A549 (cell line): ENCODE results near the gene ARID1B. TPM values are rescaled to one million over a fixed set of nuclear protein-coding genes. Genes with fewer than 3 reads are reported as not detected.

Experiments
- ATAC-seq, 2 experiments: fragments of 200-7000 bp in 1 of 2; fragments of >200 bp in 1 of 2; cut with Nextera tagmentation in 1 of 2; cut with Tn5 transposase in 1 of 2; 3 replicates each; pipeline versions ENCODE4 v1.8.0 to v1.9.1; 2018 to 2020; ENCODE audit warnings: mild to moderate bottlenecking in 1 of 2, moderate library complexity in 1 of 2
- CTCF ChIA-PET: fragments of 300-600 bp; sonication (Branson Sonifier 250); formaldehyde crosslinking; extraction: SDS; loops from one replicate; lab custom pipeline; 2021; ENCODE audit warnings: antibody characterized with exemption, inconsistent platforms; lab: Yijun Ruan, JAX
- POLR2A ChIA-PET: fragments of 350-600 bp; formaldehyde crosslinking; extraction: SDS; loops from one replicate; lab custom pipeline; 2021; ENCODE audit warnings: antibody characterized with exemption, inconsistent platforms; lab: Yijun Ruan, JAX
- DNase-seq, 2 experiments: peaks; one replicate each; pipeline versions ENCODE4 v3.0.0 to v3.0.0-alpha.2; 2011 to 2016; ENCODE audit warnings: low read depth in 1 of 2, low spot score in 1 of 2
- FAIRE-seq: peaks from 2 replicates; lab custom pipeline; 2011; peaks lifted over from hg19 to GRCh38; lab: Jason Lieb, UNC
- H3K27ac ChIP-seq, 2 experiments: fragments of >200 bp; sonication (Bioruptor Twin); formaldehyde crosslinking; 3 replicates each; pipeline ENCODE4 v1.5.1; 2016 to 2017
- H3K4me1 ChIP-seq: fragments of >200 bp; sonication (Bioruptor Twin); formaldehyde crosslinking; 3 replicates; pipeline ENCODE4 v1.6.1; 2016
- H3K4me2 ChIP-seq: fragments of >200 bp; sonication (Bioruptor Twin); formaldehyde crosslinking; 3 replicates; pipeline ENCODE4 v1.6.1; 2016
- H3K4me3 ChIP-seq: fragments of >200 bp; sonication (Bioruptor Twin); formaldehyde crosslinking; 3 replicates; pipeline ENCODE4 v1.5.1; 2016
- H3K9me3 ChIP-seq: fragments of >200 bp; sonication (Bioruptor Twin); formaldehyde crosslinking; 3 replicates; pipeline ENCODE4 v1.6.1; 2016
- ATOH8 ChIP-seq: fragments of 250-450 bp; sonication (Bioruptor Pico); IDR thresholded peaks from 2 replicates; pipeline ENCODE4 v1.5.0; 2020; ENCODE audit warnings: low read depth, mild to moderate bottlenecking, moderate library complexity
- CBX2 ChIP-seq: fragments of 200-600 bp; sonication (generic); IDR thresholded peaks from 2 replicates; pipeline ENCODE4 v1.6.1; 2016; ENCODE audit warnings: low read depth, mild to moderate bottlenecking, borderline replicate concordance
- CTCF ChIP-seq: fragments of >200 bp; sonication (Bioruptor Twin); formaldehyde crosslinking; IDR thresholded peaks from 3 replicates; pipeline ENCODE4 v1.5.1; 2016
- E2F6 ChIP-seq: IDR thresholded peaks from 2 replicates; pipeline ENCODE4 v1.6.1; 2012; ENCODE audit warnings: low read depth, borderline replicate concordance
- EHMT2 ChIP-seq: fragments of 200-600 bp; sonication (generic); IDR thresholded peaks from 2 replicates; pipeline ENCODE4 v1.6.1; 2016; ENCODE audit warnings: antibody characterized with exemption, low read depth, mild to moderate bottlenecking, moderate library complexity
- FOSB ChIP-seq: fragments of 250-450 bp; sonication (Bioruptor Pico); IDR thresholded peaks from 2 replicates; pipeline ENCODE4 v1.5.0; 2020; ENCODE audit warnings: mild to moderate bottlenecking, moderate library complexity
- FOXS1 ChIP-seq: fragments of 250-450 bp; sonication (Bioruptor Pico); IDR thresholded peaks from 2 replicates; pipeline ENCODE4 v1.5.0; 2020; ENCODE audit warnings: mild to moderate bottlenecking, moderate library complexity
- GATA3 ChIP-seq: IDR thresholded peaks from 2 replicates; pipeline ENCODE4 v1.6.1; 2012; ENCODE audit warnings: borderline replicate concordance
- HOXB13 ChIP-seq: fragments of 250-450 bp; sonication (Bioruptor Pico); IDR thresholded peaks from 2 replicates; pipeline ENCODE4 v1.5.0; 2020; ENCODE audit warnings: low read depth, mild to moderate bottlenecking, moderate library complexity
- KDM1A ChIP-seq: fragments of 200-600 bp; sonication (generic); IDR thresholded peaks from 2 replicates; pipeline ENCODE4 v1.6.1; 2016; ENCODE audit warnings: low read depth, mild to moderate bottlenecking
- MAX ChIP-seq: IDR thresholded peaks from 2 replicates; pipeline ENCODE4 v1.6.1; 2012
- MYC ChIP-seq: IDR thresholded peaks from 2 replicates; pipeline ENCODE4 v1.6.1; 2012; ENCODE audit warnings: mild to moderate bottlenecking, inconsistent platforms, low read length, improper control_type of control experiment, borderline replicate concordance
- NFE2L2 ChIP-seq: fragments of 150-350 bp; conservative IDR thresholded peaks from 2 replicates; pipeline ENCODE4 v1.6.1; 2014; ENCODE audit warnings: low read length
- RAD21 ChIP-seq, 2 experiments: fragments of >200 bp in 1 of 2; sonication (Bioruptor Twin) in 1 of 2; formaldehyde crosslinking in 1 of 2; IDR thresholded peaks in 1 of 2; conservative IDR thresholded peaks in 1 of 2; 2 replicates in 1 of 2; 3 replicates in 1 of 2; pipeline ENCODE4 v1.6.1; 2012 to 2018; ENCODE audit warnings: inconsistent platforms in 1 of 2
- RCOR1 ChIP-seq: fragments of 150-350 bp; IDR thresholded peaks from 2 replicates; pipeline ENCODE4 v1.6.1; 2014; ENCODE audit warnings: antibody characterized with exemption, low read length, low read depth
- REST ChIP-seq: fragments of 200-600 bp; sonication (generic); IDR thresholded peaks from 2 replicates; pipeline ENCODE4 v1.6.1; 2016; ENCODE audit warnings: antibody characterized with exemption, mild to moderate bottlenecking, moderate library complexity
- USF2 ChIP-seq: fragments of 450-650 bp; IDR thresholded peaks from 2 replicates; pipeline ENCODE4 v1.6.1; 2014; ENCODE audit warnings: antibody characterized with exemption
- ZSCAN20 ChIP-seq: fragments of 250-450 bp; sonication (Bioruptor Pico); IDR thresholded peaks from 2 replicates; pipeline ENCODE4 v1.8.0; 2022; ENCODE audit warnings: mild to moderate bottlenecking, moderate library complexity
- WGBS: methylation state at CpG from one replicate; pipeline ENCODE4 v1.1.6; 2017; ENCODE audit errors: missing lambda C conversion rate; 5-methylcytosine and 5-hydroxymethylcytosine counted together
- polyA plus RNA-seq, 4 experiments: library from polyadenylated mRNA; depleted of rRNA in 3 of 4; stranded (reverse); fragments of >200 nt; fragmentation: RNase III in 1 of 4; extraction: RNeasy Plus Mini Kit Qiagen cat#74134 plus additional on column Dnase treatment in 1 of 4; gene quantifications; 2 replicates in 3 of 4; 3 replicates in 1 of 4; pipeline ENCODE4 v1.2.3, GENCODE V29; 2011 to 2017

Gene ARID1B
- polyA plus RNA-seq, 2 of the 4 experiments (the other 2 are of a cell fraction), result 13.5 to 16.3 TPM

GRCh38 chr6:157188213-157188612, 411.0 kb downstream of the ARID1B start:
- H3K4me1 ChIP-seq, result peaks cover 9% of the 10 kb centered on the region; the same call in 2 of the 3 replicates
- no peak overlapping the region for H3K4me3 ChIP-seq
- POLR2A ChIA-PET, result no interaction called here
- TF ChIP-seq CBX2 (no peak), EHMT2 (no peak), FOSB (CRISPR knock-in tag) (no peak), USF2 (no peak), ZSCAN20 (CRISPR knock-in tag) (no peak), HOXB13 (CRISPR knock-in tag) (no peak), FOXS1 (CRISPR knock-in tag) (no peak), ATOH8 (CRISPR knock-in tag) (no peak), MAX (no peak), REST (no peak)
- ATAC-seq (no peak), FAIRE-seq (no peak), DNase-seq (no peak)
- CTCF ChIA-PET, result interaction anchor here (0.6 kb wide), 1 partner anchor 44 kb away, joined by 4 read pairs; no protein-coding TSS in a partner anchor
- no peak overlapping the region for H3K27ac ChIP-seq
- no peaks in the 10 kb centered on the region for H3K9me3 ChIP-seq
- WGBS, result 94% methylated on average over 7 of the region's 7 CpGs
- no peak overlapping the region for H3K4me2 ChIP-seq

- no peaks in the 10 kb centered on the region for H3K9me3 ChIP-seq
- WGBS, result 100% methylated on average over 5 of the region's 5 CpGs
- POLR2A ChIA-PET, result no interaction called here
- TF ChIP-seq REST, result no peak
- no peak for TF ChIP-seq GATA3
- no peak for TF ChIP-seq CTCF
- no peak for TF ChIP-seq KDM1A
- no peak for TF ChIP-seq MYC
- no peak for TF ChIP-seq RCOR1
- no peak for TF ChIP-seq NFE2L2
- TF ChIP-seq E2F6, result no peak
- no peak for TF ChIP-seq RAD21 (conservative IDR thresholded peaks at IDR 0.05 in 1 of 2, IDR thresholded peaks at IDR 0.05 in 1 of 2)
- TF ChIP-seq, all 56 proteins: peak for 0
- CTCF ChIA-PET, result interaction anchor here (2.8 kb wide), 1 partner anchor 9 kb away, joined by 13 read pairs; no protein-coding TSS in a partner anchor
- H3K4me1 ChIP-seq, result no peaks in the 10 kb centered on the region
- H3K27ac ChIP-seq, result no peak overlapping the region
- H3K4me3 ChIP-seq, result no peak overlapping the region
- no peak overlapping the region for H3K4me2 ChIP-seq
- FAIRE-seq (no peak), ATAC-seq (no peak), DNase-seq (no peak)
Observed at GRCh38 chr6:157193443-157193996, 416.3 kb downstream of the ARID1B start.
